ENCODE results near the gene MARS1.
"Not testable (repeated sequence)": the region's sequence is repeated elsewhere in the genome, so short reads cannot be mapped to it uniquely, and the experiment has no call there.

Gene MARS1

DNA sequence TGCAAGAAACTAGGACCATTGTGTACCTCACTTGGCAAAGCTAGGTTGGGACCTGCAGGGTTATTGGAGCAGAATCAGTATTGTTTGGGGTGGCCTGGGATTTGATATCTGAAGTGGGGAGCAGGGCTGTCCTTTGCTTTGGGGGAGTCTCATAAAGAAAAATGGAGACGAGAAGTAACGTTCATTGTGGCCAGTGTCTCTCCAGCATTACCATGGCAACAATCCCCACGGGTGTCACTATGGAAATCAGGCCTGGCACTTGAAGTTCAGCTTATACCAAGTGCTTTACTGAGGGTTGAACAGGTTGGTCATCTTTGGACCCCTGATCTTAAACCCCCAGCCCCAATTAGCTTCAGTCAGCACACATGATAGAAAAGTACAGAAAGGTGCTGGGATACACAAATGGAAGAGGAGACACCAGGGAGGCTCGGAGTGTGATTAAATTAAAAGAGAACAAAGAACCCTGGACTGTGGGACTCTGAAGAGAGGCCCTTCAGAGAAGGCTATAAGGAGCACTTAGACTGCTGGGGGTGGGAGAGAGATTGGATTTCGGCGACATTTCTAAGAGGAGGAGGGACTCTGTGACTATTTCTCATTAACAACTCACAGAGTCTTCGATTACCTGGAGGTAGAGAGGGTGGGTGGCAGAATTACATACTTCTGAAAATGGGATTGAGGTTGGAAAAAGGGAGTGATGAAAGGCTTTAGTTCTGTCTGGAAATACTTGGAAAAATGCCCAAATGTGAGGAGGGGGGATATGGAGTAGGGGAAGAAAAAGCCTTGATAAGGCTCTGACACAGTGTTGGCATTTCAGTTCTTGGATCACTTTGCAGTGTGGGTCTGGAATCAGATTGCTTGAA is 65.7 kb downstream of the MARS1 start:
- DNase-seq = no peak

DNA sequence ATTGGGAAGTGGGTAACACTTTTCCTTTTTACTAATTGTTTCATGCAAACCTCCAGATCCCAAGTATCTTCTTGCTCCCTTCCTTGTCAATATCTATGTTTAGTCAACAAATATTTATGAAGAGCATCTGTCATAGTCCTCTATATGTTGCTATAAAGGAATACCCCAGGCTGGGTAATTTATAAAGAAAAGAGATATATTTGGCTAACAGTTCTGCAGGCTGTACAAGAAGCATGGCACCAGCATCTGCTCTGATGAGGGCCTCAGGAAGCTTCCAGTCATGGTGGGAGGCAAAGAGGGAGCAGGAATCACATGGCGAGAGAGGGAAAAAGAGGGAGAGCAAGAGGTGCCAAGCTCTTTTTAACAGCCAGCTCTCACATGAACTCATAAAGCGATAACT is 66.6 kb downstream of the MARS1 start:
- no peak for DNase-seq

DNA sequence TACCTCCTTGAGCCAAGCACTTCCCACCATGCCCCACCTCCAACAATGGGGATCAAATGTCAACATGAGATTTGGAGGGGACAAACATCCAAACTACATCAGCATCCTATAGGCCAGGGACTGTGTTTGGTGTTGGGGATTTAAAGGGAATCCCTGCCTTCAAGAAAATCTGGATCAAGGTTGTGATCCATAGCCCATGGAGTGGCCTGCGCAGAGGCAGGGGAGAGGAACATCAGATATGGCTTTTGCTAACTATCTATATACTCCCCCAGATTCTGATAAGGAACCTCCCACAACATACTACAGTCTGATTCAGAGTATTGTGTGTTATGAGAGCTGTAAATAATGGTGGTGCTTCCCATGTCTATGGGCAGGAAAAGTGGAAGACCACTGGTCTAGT is 67.0 kb downstream of the MARS1 start:
- no peak for DNase-seq

DNA sequence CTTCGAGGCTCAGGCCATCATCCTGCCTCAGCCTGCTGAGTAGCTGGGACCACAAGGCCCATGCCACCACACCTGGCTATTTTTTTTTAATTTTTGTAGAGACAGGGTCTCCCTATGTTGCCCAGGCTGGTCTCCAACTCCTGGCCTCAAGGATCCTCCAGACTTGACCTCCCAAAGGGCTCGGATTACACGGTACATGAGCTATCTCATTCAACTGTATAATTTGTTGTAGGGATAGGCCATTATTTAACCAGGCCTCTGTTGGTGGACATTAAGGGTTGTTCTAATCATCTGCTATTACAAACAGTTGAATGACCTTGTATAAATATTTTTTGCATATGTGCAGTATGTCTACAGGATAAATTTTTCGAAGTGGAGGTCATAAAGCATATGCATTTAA is 71.0 kb downstream of the MARS1 start:
- no peak for DNase-seq

DNA sequence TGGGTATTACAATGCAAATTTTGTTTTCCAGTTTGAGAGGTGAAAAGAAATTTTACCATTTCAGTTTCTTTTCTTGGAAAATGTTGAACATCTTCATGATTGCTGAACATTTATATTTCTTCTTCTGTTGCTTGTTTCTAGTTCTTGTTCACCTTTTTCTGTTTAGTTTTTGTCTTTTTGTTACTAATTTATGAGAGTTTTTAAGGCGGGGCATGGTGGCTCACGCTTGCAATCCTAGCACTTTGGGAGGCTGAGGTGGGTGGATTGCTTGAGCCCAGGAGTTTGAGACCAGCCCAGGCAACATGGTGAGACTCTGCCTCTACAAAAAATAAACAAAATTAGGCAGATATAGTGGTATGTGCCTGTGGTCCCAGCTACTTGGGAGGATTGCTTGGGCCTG is 72.6 kb downstream of the MARS1 start:
- DNase-seq = no peak

DNA sequence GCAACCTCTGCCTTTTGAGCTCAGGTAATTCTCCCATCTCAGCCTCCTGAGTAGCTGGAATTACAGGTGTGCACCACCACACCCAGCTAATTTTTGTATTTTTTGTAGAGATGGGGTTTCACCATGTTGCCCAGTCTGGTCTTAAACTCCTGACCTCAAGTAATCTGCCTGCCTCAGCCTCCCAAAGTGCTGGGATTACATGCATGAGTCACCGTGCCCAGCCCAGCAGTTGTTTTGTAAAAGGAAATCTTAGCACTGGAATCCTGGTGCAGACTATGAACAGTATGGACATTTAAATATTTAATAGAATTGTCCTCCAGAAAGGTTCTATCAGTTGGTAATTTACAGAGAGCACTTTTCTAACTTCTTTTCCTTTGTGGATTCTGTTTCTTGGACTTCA is 73.2 kb downstream of the MARS1 start:
- DNase-seq = not testable (repeated sequence)

DNA sequence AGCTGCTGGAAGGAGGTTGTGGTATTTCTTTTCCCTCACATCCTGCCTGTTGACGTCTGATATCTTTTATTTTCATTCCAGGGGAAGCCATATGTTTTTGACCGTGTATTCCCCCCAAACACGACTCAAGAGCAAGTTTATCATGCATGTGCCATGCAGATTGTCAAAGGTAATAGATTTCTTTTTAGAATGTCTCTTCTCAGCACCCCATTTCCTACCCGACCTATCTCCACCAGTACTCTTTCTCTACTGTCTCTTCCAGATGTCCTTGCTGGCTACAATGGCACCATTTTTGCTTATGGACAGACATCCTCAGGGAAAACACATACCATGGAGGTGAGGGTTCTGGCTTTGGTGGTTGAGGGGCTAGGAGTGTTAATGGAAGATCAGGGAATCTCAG is 75.5 kb downstream of the MARS1 start:
- no peak for DNase-seq

DNA sequence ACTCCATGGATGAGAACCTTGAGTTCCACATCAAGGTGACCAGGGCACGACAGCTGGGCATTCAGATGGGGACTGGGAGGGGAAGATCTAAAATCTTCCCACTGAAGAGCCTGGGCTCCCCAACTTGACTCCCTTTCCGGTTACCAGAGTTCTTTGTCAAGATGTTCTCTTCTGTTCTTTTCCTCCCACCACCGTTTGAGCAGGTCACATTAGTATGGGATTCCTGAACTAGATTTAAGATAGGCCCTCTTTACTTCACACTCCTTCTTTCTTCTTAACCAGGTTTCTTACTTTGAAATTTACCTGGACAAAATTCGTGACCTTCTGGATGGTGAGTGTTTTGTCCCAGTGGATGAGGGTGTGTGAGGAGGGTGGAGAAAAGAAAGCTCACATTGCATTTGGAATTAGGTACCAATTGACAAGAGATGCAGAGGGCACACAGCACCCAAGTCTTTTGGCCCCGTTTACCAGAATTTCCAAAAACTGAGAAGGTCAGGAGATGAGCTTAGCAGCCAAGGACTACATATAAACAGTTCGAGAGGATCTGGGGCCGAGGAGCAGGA is 76.4 kb downstream of the MARS1 start:
- no peak for DNase-seq
